Gastrocnemius medialis (tissue), 4 donors: ENCODE measurements around the gene ARHGAP10. TPM values are rescaled to one million over a fixed set of nuclear protein-coding genes. Genes with fewer than 3 reads are reported as not detected.
"Not testable (repeated sequence)": the region's sequence is repeated elsewhere in the genome, so short reads cannot be mapped to it uniquely, and the experiment has no call there.

Experiments
- ATAC-seq, 2 donors: fragments of 150-250 bp; one replicate each; pipeline ENCODE4 v1.9.1; 2016
- DNase-seq, 2 donors: peaks; one replicate each; pipeline ENCODE4 v3.0.0-alpha.2; 2019
- H3K27ac ChIP-seq, 4 donors: fragments of 200-600 bp; sonication (generic); 1 replicate in 1 of 4; 2 replicates in 3 of 4; pipeline ENCODE4 v1.5.1; 2016 to 2018; ENCODE audit warnings: mild to moderate bottlenecking in 2 of 4, moderate library complexity in 1 of 4
- H3K27me3 ChIP-seq, 3 donors: fragments of 200-600 bp; sonication (generic) in 2 of 3; 1 replicate in 1 of 3; 2 replicates in 2 of 3; pipeline versions ENCODE4 v1.5.1 to v1.6.0; 2016 to 2019; ENCODE audit warnings: mild to moderate bottlenecking in 1 of 3, moderate library complexity in 1 of 3
- H3K36me3 ChIP-seq, 2 donors: fragments of 200-600 bp; sonication (generic) in 1 of 2; one replicate each; pipeline ENCODE4 v1.5.1; 2017 to 2018
- H3K4me1 ChIP-seq, 2 donors: fragments of 200-600 bp; sonication (generic) in 1 of 2; one replicate each; pipeline ENCODE4 v1.5.1; 2016 to 2017; ENCODE audit warnings: mild to moderate bottlenecking in 2 of 2
- H3K4me3 ChIP-seq, 4 donors: fragments of 200-600 bp; sonication (generic) in 3 of 4; 1 replicate in 1 of 4; 2 replicates in 3 of 4; pipeline ENCODE4 v1.5.1; 2016 to 2019; ENCODE audit warnings: mild to moderate bottlenecking in 2 of 4
- H3K9me3 ChIP-seq, 3 donors: fragments of 200-600 bp; sonication (generic) in 2 of 3; 1 replicate in 1 of 3; 2 replicates in 2 of 3; pipeline ENCODE4 v1.5.1; 2016 to 2019
- POLR2A ChIP-seq, 2 donors: fragments of 450-650 bp; IDR thresholded peaks; one replicate each; pipeline ENCODE4 v1.6.1; 2017; ENCODE audit warnings: antibody characterized with exemption in 2 of 2, mild to moderate bottlenecking in 2 of 2, moderate library complexity in 2 of 2
- in situ Hi-C, 4 donors: fragments of 200-750 bp; cut with MboI; loops; one replicate each; pipeline versions ENCODE4 v1.15.0 to v1.8.0; 2017; ENCODE audit warnings: low sequenced_read_pairs in 4 of 4
- intact Hi-C: fragments of 100-400 bp; cut with DNase I; formaldehyde crosslinking; loops from one replicate; pipeline ENCODE4 v1.15.1; 2023; ENCODE audit warnings: low total_unique reads
- total RNA-seq, 4 donors: library from RNA; depleted of rRNA; stranded (reverse); fragments of >200 nt; gene quantifications; one replicate each; pipeline versions ENCODE4 v1.1.0 to v1.2.3, GENCODE V29; 2016
- TF ChIP-seq, protein P1 (sequence below), 5 experiments: fragments of 450-650 bp in 3 of 5; fragments of 200-600 bp in 2 of 5; sonication (generic) in 2 of 5; IDR thresholded peaks in 4 of 5; conservative IDR thresholded peaks in 1 of 5; 1 replicate in 4 of 5; 2 replicates in 1 of 5; pipeline ENCODE4 v1.5.1; 2016 to 2019; ENCODE audit warnings: antibody characterized with exemption in 5 of 5, mild to moderate bottlenecking in 3 of 5, moderate library complexity in 3 of 5

The ARHGAP10 gene
- total RNA-seq, 4 donors from 2014 or later = 22.1 to 34.6 (median 28.0) TPM

DNA sequence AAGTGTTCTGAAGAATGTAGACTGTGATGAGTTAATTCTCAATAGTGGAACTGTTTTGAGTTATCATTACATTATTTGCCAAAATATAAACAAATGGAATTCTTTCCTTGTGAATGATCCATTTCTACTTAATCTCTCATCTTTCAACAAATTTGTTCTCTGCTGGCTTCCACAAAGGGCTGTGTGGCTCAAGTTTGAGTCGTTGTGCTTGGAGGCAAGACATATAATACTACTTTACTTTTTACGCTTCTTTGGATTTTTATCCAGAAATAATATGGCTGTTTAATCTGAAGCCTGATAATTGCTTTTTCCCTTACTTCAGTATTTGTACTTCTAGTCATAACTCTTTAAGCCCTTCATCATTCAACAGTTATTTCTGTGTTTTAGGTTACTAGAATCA, 169.5 kb downstream of the ARHGAP10 start:
- no peaks in the 10 kb centered on the region for H3K36me3 ChIP-seq
- in situ Hi-C loops = no loop called here

DNA sequence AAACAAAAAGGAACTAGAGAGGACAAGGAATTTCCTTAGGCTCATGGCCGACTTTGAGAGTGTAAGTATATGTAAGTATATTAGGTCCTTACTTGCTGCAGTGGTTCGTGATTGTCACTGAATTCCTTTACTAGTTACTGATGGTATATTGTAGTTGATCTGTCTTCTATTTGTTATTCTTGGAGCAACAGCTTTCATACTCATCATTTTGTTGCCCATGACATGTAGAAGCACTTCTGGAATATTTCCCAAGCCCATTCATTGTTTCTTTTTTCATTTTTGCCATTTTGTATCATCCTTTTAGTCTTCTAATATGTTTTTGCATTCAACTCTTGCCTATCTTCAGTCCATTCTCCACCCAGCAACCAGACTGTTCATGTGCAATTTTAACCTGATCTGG, 170.0 kb downstream of the ARHGAP10 start:
- H3K4me3 ChIP-seq = no peak overlapping the region
- no peak overlapping the region for H3K27ac ChIP-seq
- H3K36me3 ChIP-seq = no peaks in the 10 kb centered on the region
- no peaks in the 10 kb centered on the region for H3K27me3 ChIP-seq
- ATAC-seq (no peak), DNase-seq (no peak)
- TF ChIP-seq, protein P1, sequence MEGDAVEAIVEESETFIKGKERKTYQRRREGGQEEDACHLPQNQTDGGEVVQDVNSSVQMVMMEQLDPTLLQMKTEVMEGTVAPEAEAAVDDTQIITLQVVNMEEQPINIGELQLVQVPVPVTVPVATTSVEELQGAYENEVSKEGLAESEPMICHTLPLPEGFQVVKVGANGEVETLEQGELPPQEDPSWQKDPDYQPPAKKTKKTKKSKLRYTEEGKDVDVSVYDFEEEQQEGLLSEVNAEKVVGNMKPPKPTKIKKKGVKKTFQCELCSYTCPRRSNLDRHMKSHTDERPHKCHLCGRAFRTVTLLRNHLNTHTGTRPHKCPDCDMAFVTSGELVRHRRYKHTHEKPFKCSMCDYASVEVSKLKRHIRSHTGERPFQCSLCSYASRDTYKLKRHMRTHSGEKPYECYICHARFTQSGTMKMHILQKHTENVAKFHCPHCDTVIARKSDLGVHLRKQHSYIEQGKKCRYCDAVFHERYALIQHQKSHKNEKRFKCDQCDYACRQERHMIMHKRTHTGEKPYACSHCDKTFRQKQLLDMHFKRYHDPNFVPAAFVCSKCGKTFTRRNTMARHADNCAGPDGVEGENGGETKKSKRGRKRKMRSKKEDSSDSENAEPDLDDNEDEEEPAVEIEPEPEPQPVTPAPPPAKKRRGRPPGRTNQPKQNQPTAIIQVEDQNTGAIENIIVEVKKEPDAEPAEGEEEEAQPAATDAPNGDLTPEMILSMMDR (IDR thresholded peaks at IDR 0.05 in 4 of 5, conservative IDR thresholded peaks at IDR 0.05 in 1 of 5) = no peak
- no peak for TF ChIP-seq POLR2A (IDR thresholded peaks at IDR 0.05)
- intact Hi-C loops = no loop called here
- H3K9me3 ChIP-seq = peaks cover 0 to 3% (median 0%) of the 10 kb centered on the region in 3 donors
- in situ Hi-C loops = no loop called here
- H3K4me1 ChIP-seq = peaks cover 0 to 5% of the 10 kb centered on the region in 2 donors

More for the DNA sequence above, 169.5 kb downstream of the ARHGAP10 start:
- TF ChIP-seq POLR2A (IDR thresholded peaks at IDR 0.05) = no peak
- TF ChIP-seq, protein P1 (IDR thresholded peaks at IDR 0.05 in 4 of 5, conservative IDR thresholded peaks at IDR 0.05 in 1 of 5) = no peak
- H3K9me3 ChIP-seq = peaks cover 0 to 3% (median 0%) of the 10 kb centered on the region in 3 donors
- intact Hi-C loops = no loop called here
- ATAC-seq = no peak
- DNase-seq = no peak
- peaks cover 0 to 5% of the 10 kb centered on the region in 2 donors for H3K4me1 ChIP-seq
- no peak overlapping the region for H3K4me3 ChIP-seq
- H3K27me3 ChIP-seq = no peaks in the 10 kb centered on the region
- no peak overlapping the region for H3K27ac ChIP-seq

DNA sequence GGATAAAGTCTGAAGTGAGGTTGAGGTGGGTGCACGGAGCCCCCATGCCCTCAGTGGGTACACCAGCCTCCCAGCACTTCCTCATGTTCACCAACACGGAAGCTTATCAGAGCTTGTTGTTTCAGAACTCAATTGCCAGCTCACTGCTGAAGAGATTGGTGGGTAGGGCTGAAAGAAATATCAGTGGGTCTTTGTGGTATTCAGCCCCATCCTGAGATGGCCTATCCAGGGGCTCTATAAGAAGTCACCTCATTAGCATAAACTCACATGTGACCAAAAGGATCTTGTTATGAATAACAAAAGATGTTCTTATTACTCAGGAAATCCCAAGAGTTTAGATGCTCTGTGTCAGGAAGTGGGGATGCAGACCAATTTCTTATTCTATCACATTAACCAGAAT, 177.3 kb downstream of the ARHGAP10 start:
- in situ Hi-C loops = no loop called here
- no peak overlapping the region for H3K27ac ChIP-seq
- H3K9me3 ChIP-seq = no peaks in the 10 kb centered on the region
- peaks cover 0 to 21% of the 10 kb centered on the region in 2 donors for H3K36me3 ChIP-seq
- no peaks in the 10 kb centered on the region for H3K4me1 ChIP-seq
- TF ChIP-seq POLR2A (IDR thresholded peaks at IDR 0.05) = no peak
- TF ChIP-seq, protein P1 (IDR thresholded peaks at IDR 0.05 in 4 of 5, conservative IDR thresholded peaks at IDR 0.05 in 1 of 5) = no peak
- intact Hi-C loops = no loop called here
- ATAC-seq (no peak), DNase-seq (no peak)
- no peaks in the 10 kb centered on the region for H3K27me3 ChIP-seq
- no peak overlapping the region for H3K4me3 ChIP-seq

DNA sequence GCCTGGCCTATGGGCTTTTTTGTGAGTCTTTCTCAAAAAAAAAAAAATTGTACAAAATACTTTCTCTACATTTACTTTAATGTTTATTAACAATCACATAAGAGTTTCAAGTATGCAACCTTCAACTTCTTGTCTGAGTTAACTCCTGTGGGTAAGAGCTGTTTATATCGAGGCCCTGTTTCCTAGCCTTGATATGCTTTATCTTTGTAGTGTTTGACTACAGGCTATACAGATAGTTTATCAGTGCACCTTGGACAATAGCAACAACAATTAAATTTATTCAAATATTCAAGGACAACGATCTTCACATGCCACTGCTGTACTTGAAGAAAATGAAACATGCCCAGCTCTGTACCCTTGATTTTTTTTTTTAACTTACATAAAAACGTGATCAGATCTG, 178.4 kb downstream of the ARHGAP10 start:
- TF ChIP-seq, protein P1 (IDR thresholded peaks at IDR 0.05 in 4 of 5, conservative IDR thresholded peaks at IDR 0.05 in 1 of 5) = no peak
- TF ChIP-seq POLR2A (IDR thresholded peaks at IDR 0.05) = no peak
- Histone ChIP-seq H3K27me3 (no peaks in the 10 kb centered on the region), H3K4me3 (no peak overlapping the region), H3K36me3 (peaks cover 0 to 32% of the 10 kb centered on the region in 2 donors), H3K9me3 (no peaks in the 10 kb centered on the region), H3K4me1 (no peaks in the 10 kb centered on the region), H3K27ac (no peak overlapping the region)
- ATAC-seq = no peak
- in situ Hi-C loops = no loop called here
- intact Hi-C loops = no loop called here
- no peak for DNase-seq

DNA sequence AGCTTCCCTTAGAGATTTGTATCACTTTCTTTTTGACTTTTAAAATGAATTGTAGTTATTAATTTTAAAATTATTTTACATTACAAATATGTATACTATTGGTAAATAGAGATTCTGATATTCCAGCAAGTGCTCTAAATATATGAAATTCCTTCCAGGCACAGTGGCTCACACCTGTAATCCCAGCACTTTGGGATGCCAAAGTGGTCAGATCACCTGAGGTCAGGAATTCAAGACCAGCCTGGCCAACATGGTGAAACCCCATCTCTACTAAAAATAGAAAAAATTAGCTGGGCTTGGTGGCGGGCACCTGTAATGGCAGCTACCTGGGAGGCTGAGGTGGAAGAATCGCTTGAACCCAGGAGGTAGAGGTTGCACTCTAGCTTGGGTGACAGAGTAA, 180.2 kb downstream of the ARHGAP10 start:
- intact Hi-C loops, in situ Hi-C loops, DNase-seq, H3K4me3 ChIP-seq, H3K27me3 ChIP-seq, ATAC-seq, H3K4me1 ChIP-seq, H3K9me3 ChIP-seq, H3K27ac ChIP-seq: not testable (repeated sequence)
- peaks cover 0 to 35% of the 10 kb centered on the region in 2 donors for H3K36me3 ChIP-seq
